Upper lobe of left lung (tissue), 6 donors: ENCODE measurements around the gene DNLZ. TPM values are rescaled to one million over a fixed set of nuclear protein-coding genes. Genes with fewer than 3 reads are reported as not detected.

ENCODE experiments used
- ATAC-seq, 2 donors: fragments of 200-7000 bp; cut with Tn5 transposase; one replicate each; pipeline ENCODE4 v1.9.1; 2022; ENCODE audit warnings: mild to moderate bottlenecking in 2 of 2, moderate library complexity in 2 of 2; ENCODE audit not compliant: low FRiP score in 2 of 2
- DNase-seq, 2 donors: peaks; one replicate each; pipeline ENCODE4 v3.0.0-alpha.2; 2019 to 2020
- H3K27ac ChIP-seq, 4 donors: fragments of 200-600 bp; sonication (generic); one replicate each; pipeline ENCODE4 v1.5.1; 2016 to 2019
- H3K27me3 ChIP-seq, 4 donors: fragments of 200-600 bp; sonication (generic); one replicate each; pipeline ENCODE4 v1.5.1; 2017 to 2019
- H3K36me3 ChIP-seq, 4 donors: fragments of 200-600 bp; sonication (generic); one replicate each; pipeline ENCODE4 v1.5.1; 2016 to 2019
- H3K4me1 ChIP-seq, 4 donors: fragments of 200-600 bp; sonication (generic); one replicate each; pipeline ENCODE4 v1.5.1; 2018 to 2019
- H3K4me3 ChIP-seq, 4 donors: fragments of 200-600 bp; sonication (generic); one replicate each; pipeline ENCODE4 v1.5.1; 2017 to 2019; ENCODE audit warnings: mild to moderate bottlenecking in 2 of 4, moderate library complexity in 1 of 4
- H3K9me3 ChIP-seq, 4 donors: fragments of 200-600 bp; sonication (generic); one replicate each; pipeline ENCODE4 v1.5.1; 2018 to 2019
- CTCF ChIP-seq, 6 experiments: fragments of 450-650 bp in 4 of 6; fragments of 200-600 bp in 2 of 6; sonication (generic) in 2 of 6; IDR thresholded peaks; one replicate each; pipeline ENCODE4 v1.5.1; 2016 to 2019; ENCODE audit warnings: antibody characterized with exemption in 6 of 6
- EP300 ChIP-seq, 4 donors: sonication (generic); formaldehyde crosslinking; IDR thresholded peaks; one replicate each; pipeline ENCODE4 v1.5.1; 2017; ENCODE audit warnings: antibody characterized with exemption in 4 of 4, control low read depth in 2 of 4
- POLR2A ChIP-seq, 4 donors: fragments of 450-650 bp; IDR thresholded peaks; one replicate each; pipeline ENCODE4 v1.5.1; 2016 to 2017; ENCODE audit warnings: antibody characterized with exemption in 4 of 4, mild to moderate bottlenecking in 2 of 4
- POLR2AphosphoS5 ChIP-seq, 2 donors: sonication (generic); formaldehyde crosslinking; IDR thresholded peaks; one replicate each; pipeline ENCODE4 v1.5.1; 2017; ENCODE audit warnings: antibody characterized with exemption in 2 of 2
- WGBS, 2 donors: methylation state at CpG; one replicate each; pipeline ENCODE4 v1.1.5; 2017 to 2018; 5-methylcytosine and 5-hydroxymethylcytosine counted together
- total RNA-seq, 6 donors: library from RNA; depleted of rRNA in 4 of 6; stranded (reverse); fragments of >200 nt in 4 of 6; gene quantifications; one replicate each; pipeline versions ENCODE4 v1.1.0 to v1.2.1, GENCODE V29; 2016 to 2021
- donor health status: DM: no; HTN: no; CAD: no; lungs with moderate emphysema.
- donor health status: DM: no; HTN: yes; CAD: no; lungs with severe emphysema.

Gene DNLZ
- total RNA-seq, 6 donors from 2014 or later, result 5.2 to 35.9 (median 19.4) TPM

- Histone ChIP-seq H3K27ac (peak overlapping the region in 3 of 4 donors; percentile 74 to 97 (median 91)), H3K27me3 (no peaks in the 10 kb centered on the region), H3K4me1 (peaks cover 22 to 34% (median 28%) of the 10 kb centered on the region in 4 donors), H3K36me3 (peaks cover 0 to 20% (median 11%) of the 10 kb centered on the region in 4 donors), H3K9me3 (no peaks in the 10 kb centered on the region), H3K4me3 (no peak overlapping the region)
- ATAC-seq (no peak), DNase-seq (no peak)
- TF ChIP-seq POLR2A (IDR thresholded peaks at IDR 0.05) (no peak), POLR2AphosphoS5 (IDR thresholded peaks at IDR 0.05) (peak; percentile 17 to 26)
- 82 to 84% methylated on average over 30 to 43 of the region's 43 CpGs for WGBS, 2 donors
Observed at GRCh38 chr9:136361047-136361753, 2.3 kb downstream of the DNLZ start.

GRCh38 chr9:136359774-136360718 is 3.5 kb downstream of the DNLZ start:
- peaks cover 0 to 25% (median 12%) of the 10 kb centered on the region in 4 donors for H3K36me3 ChIP-seq
- peak overlapping the region in 3 of 4 donors; percentile 0 to 97 (median 91) for H3K27ac ChIP-seq
- H3K27me3 ChIP-seq, result no peaks in the 10 kb centered on the region
- DNase-seq (no peak), ATAC-seq (no peak)
- 88 to 96% methylated on average over 11 to 25 of the region's 38 CpGs for WGBS, 2 donors
- H3K4me3 ChIP-seq, result no peak overlapping the region
- peaks cover 15 to 36% (median 28%) of the 10 kb centered on the region in 4 donors for H3K4me1 ChIP-seq
- TF ChIP-seq POLR2A (IDR thresholded peaks at IDR 0.05), result no peak
- no peak for TF ChIP-seq EP300 (IDR thresholded peaks at IDR 0.05)
- TF ChIP-seq CTCF (IDR thresholded peaks at IDR 0.05), result no peak
- no peak for TF ChIP-seq POLR2AphosphoS5 (IDR thresholded peaks at IDR 0.05)
- no peaks in the 10 kb centered on the region for H3K9me3 ChIP-seq

- TF ChIP-seq POLR2A (IDR thresholded peaks at IDR 0.05), result no peak
- TF ChIP-seq EP300 (IDR thresholded peaks at IDR 0.05), result no peak
- TF ChIP-seq CTCF (IDR thresholded peaks at IDR 0.05), result no peak
- no peak for TF ChIP-seq POLR2AphosphoS5 (IDR thresholded peaks at IDR 0.05)
- ATAC-seq, result no peak
- Histone ChIP-seq H3K9me3 (no peaks in the 10 kb centered on the region), H3K36me3 (peaks cover 0 to 25% (median 12%) of the 10 kb centered on the region in 4 donors), H3K4me1 (peaks cover 16 to 33% (median 24%) of the 10 kb centered on the region in 4 donors), H3K27me3 (no peaks in the 10 kb centered on the region), H3K4me3 (no peak overlapping the region), H3K27ac (no peak overlapping the region)
- WGBS, 2 donors, result 88 to 100% methylated on average over 1 of the region's 2 CpGs
- DNase-seq, result no peak
Observed at GRCh38 chr9:136358888-136359287, 4.7 kb downstream of the DNLZ start.

- WGBS, 2 donors, result 86% methylated on average over 28 of the region's 29 CpGs; no CpG with 5 or more reads in 1 of the 2 donors
- Histone ChIP-seq H3K4me3 (no peak overlapping the region), H3K27me3 (no peaks in the 10 kb centered on the region)
Observed at GRCh38 chr9:136358016-136358415, 5.5 kb downstream of the DNLZ start.

More at GRCh38 chr9:136358016-136358415, 5.5 kb downstream of the DNLZ start:
- no peak for TF ChIP-seq CTCF (IDR thresholded peaks at IDR 0.05)
- no peak for TF ChIP-seq POLR2AphosphoS5 (IDR thresholded peaks at IDR 0.05)
- TF ChIP-seq EP300 (IDR thresholded peaks at IDR 0.05), result no peak
- TF ChIP-seq POLR2A (IDR thresholded peaks at IDR 0.05), result no peak
- Histone ChIP-seq H3K36me3 (peaks cover 0 to 25% (median 12%) of the 10 kb centered on the region in 4 donors), H3K27ac (no peak overlapping the region), H3K9me3 (no peaks in the 10 kb centered on the region), H3K4me1 (peaks cover 12 to 34% (median 21%) of the 10 kb centered on the region in 4 donors)
- ATAC-seq (no peak), DNase-seq (no peak)
